Kidney (tissue), 14 donors: ENCODE measurements around the gene MYH14. TPM values are rescaled to one million over a fixed set of nuclear protein-coding genes. Genes with fewer than 3 reads are reported as not detected.
"Not testable (repeated sequence)": the region's sequence is repeated elsewhere in the genome, so short reads cannot be mapped to it uniquely, and the experiment has no call there.

ENCODE experiments used
- DNase-seq, 5 donors: peaks; one replicate each; pipeline ENCODE4 v3.0.0-alpha.2; 2013 to 2020
- FAIRE-seq: peaks from 2 replicates; lab custom pipeline; 2012; peaks lifted over from hg19 to GRCh38; lab: Jason Lieb, UNC
- H3K27ac ChIP-seq, 2 donors: one replicate each; pipeline ENCODE4 v1.7.0; 2013; ENCODE audit warnings: low read depth in 2 of 2, low read length in 2 of 2, inconsistent platforms in 1 of 2
- H3K27me3 ChIP-seq: one replicate; pipeline ENCODE4 v1.7.1; 2013; ENCODE audit warnings: low read length, inconsistent platforms; ENCODE audit not compliant: control insufficient read depth, insufficient read depth
- H3K36me3 ChIP-seq, 3 donors: one replicate each; pipeline versions ENCODE4 v1.7.0 to v1.7.1; 2013; ENCODE audit warnings: low read length in 3 of 3, control low read depth in 1 of 3, inconsistent platforms in 1 of 3; ENCODE audit not compliant: insufficient read depth in 3 of 3, control insufficient read depth in 2 of 3
- H3K4me1 ChIP-seq, 3 donors: one replicate each; pipeline versions ENCODE4 v1.7.0 to v1.7.1; 2013; ENCODE audit warnings: low read length in 3 of 3, inconsistent platforms in 1 of 3, low read depth in 1 of 3; ENCODE audit not compliant: control insufficient read depth in 2 of 3, insufficient read depth in 2 of 3
- H3K4me3 ChIP-seq, 3 donors: one replicate each; pipeline versions ENCODE4 v1.7.0 to v1.8.1; 2013; ENCODE audit warnings: low read length in 3 of 3, control low read depth in 1 of 3, inconsistent platforms in 1 of 3
- H3K9ac ChIP-seq, 3 donors: one replicate each; pipeline versions ENCODE4 v1.7.0 to v1.7.1; 2013; ENCODE audit warnings: low read length in 3 of 3, control low read depth in 1 of 3, inconsistent platforms in 1 of 3
- H3K9me3 ChIP-seq, 3 donors: one replicate each; pipeline versions ENCODE4 v1.7.0 to v1.7.1; 2013; ENCODE audit warnings: low read length in 3 of 3, control low read depth in 1 of 3, inconsistent platforms in 1 of 3; ENCODE audit not compliant: control insufficient read depth in 2 of 3, insufficient read depth in 1 of 3
- intact Hi-C: fragments of 100-400 bp; cut with DNase I; formaldehyde crosslinking; loops from one replicate; pipeline ENCODE4 v1.11.1; 2022
- polyA plus RNA-seq: library from polyadenylated mRNA; stranded (reverse); fragments of 350-450 nt; fragmentation: Illumina TruSeq; extraction: RNeasy Lipid Tissue Mini Kit (QIAGEN cat#74804); gene quantifications from one replicate; pipeline ENCODE4 v1.2.3, GENCODE V29; 2014; ENCODE audit warnings: low read depth, low replicate concordance; ENCODE audit not compliant: insufficient read depth
- total RNA-seq: library from RNA; stranded (reverse); fragmentation: NEBNext Ultra II Directional; extraction: Animal tissue kit (Norgen Biotek cat#: 25700); gene quantifications from one replicate; pipeline ENCODE4 v1.2.1, GENCODE V29; 2021
- TF ChIP-seq, protein P1 (sequence below): IDR thresholded peaks from 3 replicates; pipeline ENCODE4 v1.5.1; 2012; ENCODE audit warnings: mild to moderate bottlenecking, moderate library complexity, borderline replicate concordance; ENCODE audit not compliant: insufficient read depth; ENCODE audit errors: extremely low read depth
- donor health status: control.
- donor health status: control.
- donor health status: control.
- donor health status: control.
- donor health status: control.
- donor health status: DM: yes; HTN: yes; CAD: no.
- donor health status: Normal renal cell carcinoma (clear cell type).

MYH14 gene
- total and polyA plus RNA-seq, 2 donors from 2014 or later: 23.9 to 81.4 TPM

DNA sequence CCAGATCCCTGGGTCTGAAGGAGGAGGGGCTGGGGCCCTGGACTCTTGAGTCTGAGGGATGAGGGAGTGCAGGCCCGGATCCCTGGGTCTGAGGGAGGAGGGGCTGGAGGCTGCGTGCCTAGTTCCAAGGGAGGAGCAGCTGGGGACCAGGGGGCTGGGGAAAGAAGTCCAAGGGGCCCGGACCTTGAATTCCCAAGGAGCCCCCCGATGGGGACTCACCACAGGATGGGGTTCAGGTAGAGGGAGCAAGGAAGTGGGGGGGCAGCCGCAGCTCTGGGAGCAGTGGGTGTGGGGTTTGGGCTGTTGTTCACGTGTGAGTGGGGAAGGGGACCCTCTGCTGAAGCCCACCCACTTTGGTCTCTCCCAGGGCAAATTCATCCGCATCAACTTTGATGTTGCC lies 23.1 kb downstream of the MYH14 start:
- Histone ChIP-seq H3K36me3 (peaks cover 0 to 5% (median 4%) of the 10 kb centered on the region in 3 donors), H3K27ac (no peak overlapping the region), H3K9ac (no peak overlapping the region), H3K4me3 (no peak overlapping the region), H3K9me3 (no peaks in the 10 kb centered on the region), H3K27me3 (no peaks in the 10 kb centered on the region), H3K4me1 (no peaks in the 10 kb centered on the region)
- DNase-seq (no peak), FAIRE-seq (no peak)
- intact Hi-C loops: no loop called here
- TF ChIP-seq, protein P1, sequence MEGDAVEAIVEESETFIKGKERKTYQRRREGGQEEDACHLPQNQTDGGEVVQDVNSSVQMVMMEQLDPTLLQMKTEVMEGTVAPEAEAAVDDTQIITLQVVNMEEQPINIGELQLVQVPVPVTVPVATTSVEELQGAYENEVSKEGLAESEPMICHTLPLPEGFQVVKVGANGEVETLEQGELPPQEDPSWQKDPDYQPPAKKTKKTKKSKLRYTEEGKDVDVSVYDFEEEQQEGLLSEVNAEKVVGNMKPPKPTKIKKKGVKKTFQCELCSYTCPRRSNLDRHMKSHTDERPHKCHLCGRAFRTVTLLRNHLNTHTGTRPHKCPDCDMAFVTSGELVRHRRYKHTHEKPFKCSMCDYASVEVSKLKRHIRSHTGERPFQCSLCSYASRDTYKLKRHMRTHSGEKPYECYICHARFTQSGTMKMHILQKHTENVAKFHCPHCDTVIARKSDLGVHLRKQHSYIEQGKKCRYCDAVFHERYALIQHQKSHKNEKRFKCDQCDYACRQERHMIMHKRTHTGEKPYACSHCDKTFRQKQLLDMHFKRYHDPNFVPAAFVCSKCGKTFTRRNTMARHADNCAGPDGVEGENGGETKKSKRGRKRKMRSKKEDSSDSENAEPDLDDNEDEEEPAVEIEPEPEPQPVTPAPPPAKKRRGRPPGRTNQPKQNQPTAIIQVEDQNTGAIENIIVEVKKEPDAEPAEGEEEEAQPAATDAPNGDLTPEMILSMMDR: no peak

DNA sequence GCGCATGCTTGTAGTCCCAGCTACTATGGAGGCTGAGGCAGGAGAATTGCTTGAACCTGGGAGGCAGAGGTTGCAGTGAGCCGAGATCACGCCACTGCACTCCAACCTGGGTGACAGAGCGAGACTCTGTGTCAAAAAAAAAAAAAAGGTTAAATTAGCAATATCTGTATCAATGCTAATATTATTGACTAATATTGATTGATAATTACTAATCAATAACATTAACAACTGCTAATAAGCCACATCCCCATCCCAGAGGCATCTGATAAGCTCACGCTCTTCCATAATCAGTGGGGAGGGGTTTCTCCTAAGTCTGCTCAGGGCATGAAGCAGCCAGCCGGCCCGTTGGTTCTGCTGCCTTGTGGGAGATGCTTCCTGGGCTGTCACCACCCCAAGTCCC lies 24.7 kb downstream of the MYH14 start:
- H3K4me1 ChIP-seq, H3K9ac ChIP-seq, FAIRE-seq, H3K4me3 ChIP-seq, DNase-seq, H3K27ac ChIP-seq, intact Hi-C loops, H3K9me3 ChIP-seq, H3K27me3 ChIP-seq, H3K36me3 ChIP-seq: not testable (repeated sequence)

DNA sequence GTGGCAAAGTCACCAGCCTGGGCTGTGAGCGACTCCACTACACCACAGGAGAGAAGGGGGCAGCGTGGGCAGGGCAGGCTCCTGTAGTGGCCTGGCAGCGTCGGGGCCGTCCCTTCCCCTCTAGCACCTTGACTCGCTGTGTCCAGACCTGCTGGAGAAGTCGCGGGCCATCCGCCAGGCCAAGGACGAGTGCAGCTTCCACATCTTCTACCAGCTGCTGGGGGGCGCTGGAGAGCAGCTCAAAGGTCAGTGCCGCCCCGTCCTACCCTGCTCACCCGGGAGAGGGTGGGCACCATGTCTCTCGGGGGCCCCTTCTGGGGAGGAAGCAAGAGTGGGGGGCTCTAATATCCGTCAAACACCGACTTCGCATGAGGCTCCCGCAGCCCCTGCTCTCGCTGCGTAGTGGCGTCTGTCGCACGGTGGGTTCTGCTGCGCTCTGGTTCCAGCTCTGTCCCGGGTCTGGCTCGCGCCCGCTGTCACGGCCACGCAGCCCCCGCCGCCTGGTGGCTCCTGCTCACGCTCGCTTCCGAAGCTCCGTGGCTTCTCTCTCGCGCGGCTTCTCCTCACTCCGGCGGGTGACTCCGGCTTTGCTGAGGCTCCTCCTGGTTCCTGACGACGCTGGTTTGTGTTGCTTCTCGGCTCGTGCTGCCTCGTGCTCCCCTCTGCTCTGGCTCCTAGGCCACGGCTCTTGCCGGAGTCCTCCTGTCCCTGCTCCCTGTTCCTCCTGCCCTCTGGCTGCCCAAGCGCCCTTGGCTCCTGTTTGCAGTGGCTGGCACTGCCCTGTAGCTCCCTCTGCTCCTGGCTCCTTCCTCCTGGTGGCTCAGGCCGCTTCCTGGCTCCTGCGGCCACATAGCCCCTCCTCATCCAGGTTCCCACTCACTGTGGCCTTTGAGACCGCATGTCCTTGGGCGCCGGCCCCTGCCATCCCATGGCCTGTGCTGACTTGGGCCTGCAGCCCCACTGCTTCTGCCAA lies 27.2 kb downstream of the MYH14 start:
- no peaks in the 10 kb centered on the region for H3K4me1 ChIP-seq
- intact Hi-C loops: no loop called here
- H3K27ac ChIP-seq: no peak overlapping the region
- H3K36me3 ChIP-seq: no peaks in the 10 kb centered on the region
- H3K9me3 ChIP-seq: no peaks in the 10 kb centered on the region
- no peaks in the 10 kb centered on the region for H3K27me3 ChIP-seq
- TF ChIP-seq, protein P1: no peak
- FAIRE-seq: no peak
- no peak overlapping the region for H3K9ac ChIP-seq
- H3K4me3 ChIP-seq: no peak overlapping the region
- no peak for DNase-seq

DNA sequence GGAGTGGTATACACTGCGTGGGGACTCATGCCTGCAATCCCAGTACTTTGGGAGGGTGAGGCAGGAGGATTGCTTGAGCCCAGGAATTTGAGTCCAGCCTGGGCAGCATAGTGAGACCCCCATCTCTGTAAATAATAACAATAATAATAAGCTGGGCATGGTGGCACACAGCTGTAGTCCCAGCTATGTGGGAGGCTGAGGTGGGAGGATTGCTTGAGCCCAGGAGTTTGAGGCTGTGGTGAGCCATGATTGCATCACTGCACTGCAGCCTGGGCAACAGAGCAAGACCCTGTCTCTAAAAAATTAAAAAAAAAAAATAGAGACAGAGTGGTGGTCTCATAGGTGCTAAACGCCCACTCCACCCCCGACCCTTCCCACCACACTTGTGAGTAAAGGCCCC lies 28.0 kb downstream of the MYH14 start:
- not testable (repeated sequence) for H3K27ac ChIP-seq

More for the DNA sequence above, 28.0 kb downstream of the MYH14 start:
- H3K36me3 ChIP-seq, H3K27me3 ChIP-seq, DNase-seq, FAIRE-seq, intact Hi-C loops, H3K9ac ChIP-seq, H3K9me3 ChIP-seq, H3K4me1 ChIP-seq, H3K4me3 ChIP-seq: not testable (repeated sequence)
